Hypothalamus (tissue), 51 donors: Measurements from ENCODE around the gene GRB2.
A peak's percentile ranks its signal among the peaks of the same experiment; 100 is the strongest.
"Not testable (repeated sequence)": the region's sequence is repeated elsewhere in the genome, so short reads cannot be mapped to it uniquely, and the experiment has no call there.

Experiments
- DNase-seq, 51 donors: peaks; one replicate each; lab custom pipeline; 2025; lab: John Stamatoyannopoulos, UW

GRB2 gene

GRCh38 chr17:75325827-75326225 lies 79.7 kb downstream of the GRB2 start:
- no peak for DNase-seq

- DNase-seq: no peak
These were observed 80.1 kb downstream of the GRB2 start for GRCh38 chr17:75325348-75325747.

GRCh38 chr17:75321506-75321905 lies 84.0 kb downstream of the GRB2 start:
- DNase-seq: no peak

GRCh38 chr17:75319904-75320691 lies 85.4 kb downstream of the GRB2 start:
- no peak for DNase-seq

- DNase-seq: no peak
These were observed 86.8 kb downstream of the GRB2 start for GRCh38 chr17:75318615-75319222.

- DNase-seq: no peak
These were observed 87.3 kb downstream of the GRB2 start for GRCh38 chr17:75318211-75318610.

- DNase-seq: peak in 2 of 51 donors; percentile 13 to 14
These were observed 87.8 kb downstream of the GRB2 start for GRCh38 chr17:75317671-75318070.

- no peak for DNase-seq
These were observed 89.2 kb downstream of the GRB2 start for GRCh38 chr17:75316253-75316652.

GRCh38 chr17:75315541-75316243 lies 89.8 kb downstream of the GRB2 start:
- DNase-seq: no peak

- peak in 6 of 51 donors; percentile 13 to 30 (median 20) for DNase-seq
These were observed 91.4 kb downstream of the GRB2 start for GRCh38 chr17:75313941-75314551.

- DNase-seq: peak in 1 of 51 donors; percentile 4
These were observed 96.5 kb downstream of the GRB2 start for GRCh38 chr17:75308732-75309629.

- DNase-seq: no peak
These were observed 97.3 kb downstream of the GRB2 start for GRCh38 chr17:75307957-75308731.

GRCh38 chr17:75301502-75302206 lies 103.8 kb downstream of the GRB2 start:
- DNase-seq: no peak

GRCh38 chr17:75301049-75301448 lies 104.4 kb downstream of the GRB2 start:
- no peak for DNase-seq

GRCh38 chr17:75300280-75300679 lies 105.2 kb downstream of the GRB2 start:
- no peak for DNase-seq

GRCh38 chr17:75295201-75296158 lies 110.0 kb downstream of the GRB2 start:
- DNase-seq: no peak

GRCh38 chr17:75292810-75293448 lies 112.5 kb downstream of the GRB2 start:
- DNase-seq: not testable (repeated sequence)
